Measurements from ENCODE around the gene CAMSAP3. TPM values are rescaled to one million over a fixed set of nuclear protein-coding genes. Genes with fewer than 3 reads are reported as not detected.

Gene CAMSAP3
- total RNA-seq, 1 experiment from 2014 or later: 6.7 TPM

- DNase-seq (ENCODE audit: unreplicated experiment): no peak
- peaks cover 15% of the 10 kb centered on the region for H3K4me1 Mint-ChIP-seq (ENCODE audit: insufficient read depth, unreplicated experiment)
- H3K36me3 Mint-ChIP-seq (ENCODE audit: insufficient read depth, unreplicated experiment): peaks cover 59% of the 10 kb centered on the region
- TF ChIP-seq CTCF (IDR thresholded peaks at IDR 0.05; ENCODE audit: unreplicated experiment): no peak
- H3K27ac Mint-ChIP-seq (ENCODE audit: low read depth, unreplicated experiment): peak overlapping the region; percentile 86
- ChIA-PET CTCF (interaction anchor here (0.6 to 2.4 kb wide), 4 partner anchors 12 to 51 kb away, joined by 3 to 13 read pairs (median 4); partner anchors contain the start of gene PET100), POLR2A (interaction anchor here (0.6 to 3.9 kb wide), 7 partner anchors 12 to 186 kb away, joined by 3 to 41 read pairs (median 5); partner anchors contain the start of genes PET100 and XAB2)
- intact Hi-C loops (cut with micrococcal nuclease): no loop called here
- BruUV-seq (replicated peaks): no TSS peak
- no peaks in the 10 kb centered on the region for H3K27me3 Mint-ChIP-seq (ENCODE audit: insufficient read depth, unreplicated experiment)
- no peak overlapping the region for H3K4me3 Mint-ChIP-seq (ENCODE audit: unreplicated experiment)
- H3K9me3 Mint-ChIP-seq (ENCODE audit: unreplicated experiment): no peaks in the 10 kb centered on the region
These were observed 22.1 kb downstream of the CAMSAP3 start for GRCh38 chr19:7617735-7618134.

- H3K4me3 Mint-ChIP-seq (ENCODE audit: unreplicated experiment): no peak overlapping the region
- peak; percentile 62 for DNase-seq (ENCODE audit: unreplicated experiment)
- TF ChIP-seq CTCF (IDR thresholded peaks at IDR 0.05; ENCODE audit: unreplicated experiment): no peak
- H3K27me3 Mint-ChIP-seq (ENCODE audit: insufficient read depth, unreplicated experiment): no peaks in the 10 kb centered on the region
- peaks cover 15% of the 10 kb centered on the region for H3K4me1 Mint-ChIP-seq (ENCODE audit: insufficient read depth, unreplicated experiment)
- POLR2A ChIA-PET: interaction anchor here (0.6 to 3.9 kb wide), 10 partner anchors 11 to 264 kb away, joined by 3 to 41 read pairs (median 4); partner anchors contain the start of genes PET100 and XAB2
- BruUV-seq (replicated peaks): no TSS peak
- peak overlapping the region; percentile 86 for H3K27ac Mint-ChIP-seq (ENCODE audit: low read depth, unreplicated experiment)
- H3K36me3 Mint-ChIP-seq (ENCODE audit: insufficient read depth, unreplicated experiment): peaks cover 65% of the 10 kb centered on the region
- no peaks in the 10 kb centered on the region for H3K9me3 Mint-ChIP-seq (ENCODE audit: unreplicated experiment)
- intact Hi-C loops (cut with micrococcal nuclease): no loop called here
- CTCF ChIA-PET: interaction anchor here (0.6 to 2.4 kb wide), 3 partner anchors 12 to 52 kb away, joined by 3 to 13 read pairs (median 4); partner anchors contain the start of gene PET100
These were observed 22.7 kb downstream of the CAMSAP3 start for GRCh38 chr19:7618348-7618747.

- H3K9me3 Mint-ChIP-seq (ENCODE audit: unreplicated experiment): no peaks in the 10 kb centered on the region
- BruUV-seq (replicated peaks): no TSS peak
- POLR2A ChIA-PET: interaction anchor here (0.6 to 3.9 kb wide), 18 partner anchors 9 to 831 kb away, joined by 3 to 41 read pairs (median 4); partner anchors contain the start of genes MAP2K7, PET100, TRAPPC5 and XAB2
- TF ChIP-seq CTCF (IDR thresholded peaks at IDR 0.05; ENCODE audit: unreplicated experiment): no peak
- H3K4me1 Mint-ChIP-seq (ENCODE audit: insufficient read depth, unreplicated experiment): peaks cover 15% of the 10 kb centered on the region
- peaks cover 71% of the 10 kb centered on the region for H3K36me3 Mint-ChIP-seq (ENCODE audit: insufficient read depth, unreplicated experiment)
- CTCF ChIA-PET: interaction anchor here (1.0 to 2.4 kb wide), 3 partner anchors 49 to 265 kb away, joined by 3 to 13 read pairs (median 3); no protein-coding TSS in a partner anchor
- no peak overlapping the region for H3K4me3 Mint-ChIP-seq (ENCODE audit: unreplicated experiment)
- peak; percentile 76 for DNase-seq (ENCODE audit: unreplicated experiment)
- no peaks in the 10 kb centered on the region for H3K27me3 Mint-ChIP-seq (ENCODE audit: insufficient read depth, unreplicated experiment)
- intact Hi-C loops (cut with micrococcal nuclease): no loop called here
- peak overlapping the region; percentile 86 for H3K27ac Mint-ChIP-seq (ENCODE audit: low read depth, unreplicated experiment)
These were observed 23.3 kb downstream of the CAMSAP3 start for GRCh38 chr19:7618771-7619510.
